NCI-H446 (cell line): ENCODE data around the gene CST7.

Source experiments
- DNase-seq, 2 experiments: peaks; one replicate each; lab custom pipeline; 2025; lab: John Stamatoyannopoulos, UW

CST7 gene

DNA sequence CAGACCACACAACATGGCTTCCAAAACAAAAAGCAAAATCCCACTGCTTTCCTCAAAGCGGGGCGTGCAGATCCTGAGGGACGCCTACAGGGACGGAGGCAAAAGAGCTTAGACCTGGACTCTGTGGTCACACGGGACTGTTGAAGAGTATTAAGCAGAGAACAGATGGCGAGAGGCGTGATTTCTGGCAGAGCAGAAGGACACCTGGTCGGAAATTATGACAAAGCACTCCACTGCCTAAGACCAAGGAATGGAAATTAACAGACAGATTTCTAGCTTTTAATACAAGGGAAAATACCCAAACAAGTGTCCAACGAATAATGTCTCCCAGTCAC, 15.4 kb downstream of the CST7 start:
- DNase-seq = peak in 1 of 2 experiments; percentile 19

DNA sequence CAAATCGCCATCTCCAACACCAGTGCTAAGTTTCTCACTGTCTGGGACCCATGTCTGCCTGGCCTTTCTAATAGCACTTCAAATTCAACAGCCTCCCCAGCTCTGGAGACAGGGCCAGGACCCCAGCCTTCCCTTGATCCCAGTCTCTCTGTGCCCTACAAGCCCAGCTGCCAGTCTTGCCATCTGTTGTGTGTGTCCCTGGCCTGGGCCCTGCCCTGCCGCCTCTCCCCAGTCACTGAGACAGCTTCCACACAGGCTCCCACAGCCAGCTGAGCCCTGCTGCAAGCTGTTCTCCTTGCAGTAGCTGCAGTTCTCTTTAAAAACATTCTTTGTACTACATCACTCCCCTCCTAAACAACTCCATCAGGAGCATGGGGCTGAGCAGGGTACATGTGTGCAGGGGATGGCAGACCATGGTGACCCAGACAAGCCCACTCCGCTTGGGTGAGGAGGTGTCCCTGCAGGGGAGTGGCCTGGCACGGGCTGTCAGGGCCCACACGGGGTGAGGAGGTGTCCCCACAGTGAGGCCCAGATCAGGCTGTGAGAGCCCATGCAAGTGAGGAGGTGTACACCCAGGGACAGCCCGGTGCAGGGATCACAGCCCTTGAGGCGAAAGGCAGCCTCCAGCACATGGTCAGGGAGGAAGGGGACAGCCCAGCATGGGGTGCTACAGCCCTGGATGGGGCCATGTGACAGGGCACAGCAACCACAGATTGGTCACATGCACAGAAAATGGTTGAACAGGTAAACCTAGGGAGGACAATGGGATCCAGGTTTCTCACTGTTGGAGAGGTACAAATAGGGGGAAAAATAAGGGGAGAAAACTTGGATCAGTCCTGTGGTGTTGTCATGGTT, 16.2 kb downstream of the CST7 start:
- DNase-seq = peak in 1 of 2 experiments; percentile 27

DNA sequence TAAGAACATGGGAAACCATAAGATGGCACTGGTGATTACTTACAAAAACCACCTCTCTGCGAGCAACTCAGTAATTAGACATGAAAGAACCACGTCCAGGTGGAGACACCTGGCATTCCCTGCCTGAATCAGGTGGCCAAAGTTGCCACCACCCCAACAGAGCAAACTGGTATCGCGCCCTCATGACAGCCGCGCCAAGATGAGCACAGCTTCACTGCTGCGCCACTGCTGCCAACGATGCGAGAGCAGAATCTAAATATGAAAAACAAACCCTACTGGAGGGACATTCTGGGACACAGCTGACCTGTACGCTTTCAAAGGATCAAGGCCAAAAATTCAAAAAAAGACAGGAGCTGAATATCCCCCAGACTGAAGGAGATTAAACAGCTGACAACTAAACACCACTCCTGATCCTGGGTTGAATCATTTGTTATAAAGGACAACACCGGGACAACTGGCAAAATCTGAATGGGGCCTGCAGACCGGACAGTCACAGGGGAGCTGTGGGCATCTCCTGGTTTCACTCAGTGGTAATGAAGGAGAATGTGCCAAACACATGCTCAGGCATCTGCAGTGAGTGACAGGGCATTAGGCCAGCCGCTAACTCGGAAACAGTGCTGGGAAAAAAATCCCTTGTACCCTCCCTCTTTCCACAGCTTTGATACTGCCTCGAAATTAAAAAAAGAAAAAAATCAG, 17.4 kb downstream of the CST7 start:
- DNase-seq = no peak

DNA sequence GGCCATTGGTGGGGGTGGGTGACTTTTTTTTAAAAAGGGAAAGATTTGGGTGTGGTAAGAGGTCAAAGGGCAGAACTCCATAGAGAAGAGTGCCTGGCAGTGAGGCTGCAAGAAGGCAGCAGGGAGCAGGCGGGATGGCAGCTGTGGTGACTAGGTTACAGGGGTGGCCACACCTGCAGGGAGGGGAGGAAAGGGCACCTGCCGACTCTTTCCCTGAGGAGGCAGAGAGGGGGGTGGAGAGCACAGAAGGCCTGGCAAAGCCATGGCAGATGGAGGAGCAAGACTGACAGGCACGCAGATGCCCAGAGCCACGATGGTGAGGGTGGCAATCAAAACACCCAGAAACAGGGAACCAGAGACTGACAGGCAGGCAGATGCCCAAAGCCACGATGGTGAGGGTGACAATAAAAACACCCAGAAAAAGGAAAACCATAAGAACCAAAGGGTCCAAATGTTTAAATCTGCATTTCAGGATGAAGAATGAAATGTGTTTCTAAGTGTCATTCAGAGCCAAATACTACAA, 19.3 kb downstream of the CST7 start:
- DNase-seq = no peak

- DNase-seq = no peak
Measured at GRCh38 chr20:24969186-24970029, 20.3 kb downstream of the CST7 start.

DNA sequence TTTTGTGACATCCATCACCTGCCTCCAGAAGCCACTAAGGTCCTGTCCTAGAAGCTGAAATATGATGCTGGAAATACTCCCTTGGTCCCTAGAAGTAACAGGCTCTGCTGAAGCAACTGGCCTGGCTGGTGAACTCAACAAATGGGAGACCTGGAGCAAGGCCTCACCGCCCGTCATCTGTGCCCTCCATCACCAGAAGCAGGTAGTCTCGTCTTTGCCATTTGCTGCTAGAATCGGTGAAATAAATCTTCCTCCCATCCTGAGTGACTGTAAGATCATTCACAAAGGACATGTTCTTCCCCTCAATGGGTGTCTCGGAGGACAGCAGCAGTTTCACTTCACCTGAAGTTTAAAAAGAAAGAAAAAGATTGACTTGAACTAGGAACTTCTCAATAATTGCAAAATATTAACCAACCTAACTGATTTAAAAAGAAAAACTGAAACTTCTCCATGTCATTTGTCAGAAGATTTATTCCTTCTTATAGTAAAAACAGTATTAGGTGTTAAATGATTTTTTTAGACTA, 21.0 kb downstream of the CST7 start:
- DNase-seq = no peak

DNA sequence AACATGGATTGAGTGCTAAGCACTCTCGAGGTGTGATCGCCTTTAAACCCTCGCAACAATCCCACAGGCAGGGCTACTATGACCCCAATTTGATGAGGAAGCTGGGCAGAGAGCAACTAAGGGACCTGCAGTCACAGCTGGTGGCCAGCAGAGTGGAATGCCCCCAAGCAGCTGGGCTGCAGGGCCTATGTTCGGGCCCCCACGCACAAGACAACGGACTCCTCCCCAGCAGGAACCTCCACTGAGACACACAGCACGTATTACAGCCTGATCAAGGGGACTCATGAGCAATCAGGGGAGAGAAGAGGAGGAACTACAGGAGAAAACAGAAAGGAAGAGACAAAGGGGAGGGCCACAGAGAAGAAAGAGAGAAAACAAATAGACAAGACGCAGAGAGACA, 21.7 kb downstream of the CST7 start:
- DNase-seq = no peak

- no peak for DNase-seq
Measured at GRCh38 chr20:24971376-24972101, 22.5 kb downstream of the CST7 start.

GRCh38 chr20:24972341-24972740, 23.3 kb downstream of the CST7 start:
- DNase-seq = no peak

- no peak for DNase-seq
Measured at GRCh38 chr20:24977336-24977735, 28.3 kb downstream of the CST7 start.

DNA sequence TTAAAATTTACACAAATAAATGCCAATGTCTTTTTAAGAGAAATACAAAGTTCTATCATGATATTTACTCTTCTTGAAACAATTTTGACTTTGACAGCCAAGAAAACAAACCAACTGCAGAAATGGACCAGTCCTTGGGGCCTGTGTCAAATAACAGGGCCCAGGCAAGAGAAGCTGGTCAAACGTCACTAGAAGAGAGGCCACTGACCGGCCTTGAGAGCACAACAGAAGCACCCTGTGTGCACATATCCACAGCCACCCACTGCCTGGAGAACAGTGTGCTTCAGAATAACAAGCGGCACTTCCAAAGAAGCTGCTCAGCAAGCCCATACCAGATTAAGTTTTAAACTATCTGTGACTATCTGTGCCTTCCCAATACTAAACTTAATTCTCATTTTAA, 28.7 kb downstream of the CST7 start:
- no peak for DNase-seq

DNA sequence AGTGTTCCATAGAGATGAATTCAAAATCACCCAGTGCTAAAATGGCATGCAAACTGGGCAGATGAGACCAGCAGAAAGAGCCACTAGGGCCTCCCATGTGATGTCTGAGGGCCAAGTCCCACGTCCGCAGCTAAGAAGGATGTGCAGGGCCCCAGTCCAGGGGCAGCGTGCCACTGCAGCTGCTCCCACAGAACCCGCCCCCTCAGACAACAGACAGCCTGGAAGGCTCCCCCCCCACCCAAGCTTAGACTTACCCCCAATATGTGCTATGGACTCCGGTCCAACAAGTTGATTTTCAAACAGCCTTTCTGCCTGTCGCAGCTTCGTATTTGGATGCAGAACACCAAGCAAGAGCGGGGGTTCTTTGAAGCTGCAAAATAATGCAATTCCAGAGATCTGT, 29.4 kb downstream of the CST7 start:
- DNase-seq = no peak

DNA sequence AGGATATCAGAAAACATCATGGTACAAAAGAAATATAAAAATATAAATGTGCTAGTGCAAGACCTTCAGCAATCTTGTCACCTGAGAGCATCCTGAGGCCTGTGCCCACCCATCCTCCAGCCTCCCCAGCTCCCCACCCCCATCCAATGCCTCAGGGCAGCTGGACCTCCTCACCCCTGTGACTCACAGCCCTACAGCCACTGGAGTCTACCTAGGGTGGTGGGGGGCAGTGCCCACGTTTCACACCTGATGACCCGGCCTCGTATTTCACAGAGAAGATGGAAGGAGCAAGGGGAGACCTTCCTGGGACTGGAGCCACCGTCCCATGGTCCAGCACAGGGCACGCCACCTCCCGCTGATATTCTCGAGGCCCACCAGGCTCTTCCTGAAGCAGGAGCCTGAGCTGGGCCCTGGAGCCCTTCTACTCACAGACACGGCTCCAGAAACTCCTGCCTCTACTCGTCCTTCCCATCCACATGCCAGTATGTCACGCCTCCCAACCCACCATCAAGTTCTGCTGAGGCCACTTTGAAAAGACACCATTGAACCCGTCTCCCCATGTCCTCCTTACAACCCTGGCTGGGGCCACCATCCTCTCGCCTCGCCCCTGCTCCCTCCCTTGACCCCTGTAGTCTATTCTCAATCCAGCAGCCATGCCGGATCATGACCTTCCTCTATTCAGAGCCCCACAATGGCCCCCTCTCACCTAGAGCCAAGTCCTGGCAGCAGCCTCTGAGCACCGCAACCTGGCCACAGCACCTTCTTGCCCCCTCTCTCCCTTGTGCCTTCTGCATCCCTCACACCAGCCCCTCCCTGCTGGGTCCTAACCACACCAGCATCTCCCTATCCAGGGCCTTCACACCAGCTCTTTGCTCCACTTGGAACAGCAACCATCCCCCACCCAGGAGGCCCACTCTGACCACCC, 30.2 kb downstream of the CST7 start:
- no peak for DNase-seq

DNA sequence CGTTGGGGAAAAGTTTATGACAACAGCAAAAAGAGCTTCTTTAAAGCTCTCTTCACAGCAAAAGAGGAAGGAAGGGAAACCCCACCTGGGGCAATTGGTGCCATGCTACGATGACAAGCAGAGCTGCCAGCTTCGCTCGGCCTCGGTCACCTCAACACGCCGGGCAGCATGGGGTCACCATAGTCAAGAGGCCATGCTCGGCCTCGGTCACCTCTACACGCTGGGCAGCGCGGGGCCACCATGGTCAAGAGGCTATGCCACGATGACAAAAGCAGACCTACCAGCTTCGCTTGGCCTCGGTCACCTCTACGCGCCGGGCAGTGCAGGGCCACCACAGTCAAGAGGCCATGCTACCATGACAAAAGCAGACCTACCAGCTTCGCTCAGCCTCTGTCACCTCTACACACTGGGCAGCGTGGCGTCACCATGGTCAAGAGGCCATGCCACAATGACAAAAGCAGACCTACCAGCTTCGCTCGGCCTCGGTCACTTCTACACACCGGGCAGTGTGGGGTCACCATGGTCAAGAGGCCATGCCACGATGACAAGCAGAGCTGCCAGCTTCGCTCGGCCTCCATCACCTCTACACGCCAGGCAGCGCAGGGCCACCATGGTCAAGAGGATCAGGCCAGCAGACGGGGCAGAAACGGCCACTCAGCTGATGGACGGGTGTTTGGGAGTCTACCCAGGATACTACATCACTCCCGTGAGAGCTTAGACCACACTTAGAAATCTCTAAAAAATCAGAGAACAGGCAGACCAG, 31.4 kb downstream of the CST7 start:
- no peak for DNase-seq

- DNase-seq = no peak
Measured at GRCh38 chr20:24981282-24981681, 32.2 kb downstream of the CST7 start.

GRCh38 chr20:24981790-24982189, 32.7 kb downstream of the CST7 start:
- no peak for DNase-seq

- no peak for DNase-seq
Measured at GRCh38 chr20:24983896-24984295, 34.8 kb downstream of the CST7 start.

DNA sequence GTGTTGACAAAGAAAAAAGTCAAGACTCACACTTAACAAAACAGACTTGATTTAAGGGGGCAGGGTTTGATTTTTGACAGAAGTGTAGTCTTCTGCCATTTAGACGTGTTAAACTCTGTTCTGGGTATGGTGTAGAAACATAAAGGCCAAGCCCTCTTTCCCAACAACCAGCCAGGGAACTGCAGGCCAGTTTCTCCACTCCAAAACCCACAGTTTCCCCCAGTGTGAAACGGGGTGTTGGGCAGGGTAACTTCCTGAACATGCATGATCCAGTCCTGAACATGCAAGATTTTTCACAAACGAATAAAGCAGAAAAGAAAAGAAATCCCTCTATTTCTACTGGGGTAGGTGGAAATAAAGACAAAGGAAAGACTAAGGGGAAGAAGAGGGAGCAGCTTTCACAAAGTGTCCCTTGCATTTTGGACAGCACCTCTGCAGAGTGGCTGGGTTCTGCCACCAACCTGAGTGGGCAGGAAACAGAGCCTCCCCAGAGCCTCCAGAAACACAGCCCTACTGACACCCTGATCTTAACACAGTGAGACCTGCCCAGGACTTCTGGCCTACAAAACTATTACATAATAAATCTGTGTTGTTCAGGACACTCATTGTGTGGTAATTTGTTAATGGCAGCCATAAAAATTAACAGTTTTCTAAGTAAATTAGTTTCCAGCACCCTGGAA, 36.0 kb downstream of the CST7 start:
- no peak for DNase-seq

- DNase-seq = no peak
Measured at GRCh38 chr20:24985802-24986201, 36.7 kb downstream of the CST7 start.
